ENCODE measurements around the gene SRP19.
A peak's percentile ranks its signal among the peaks of the same experiment; 100 is the strongest.
"Not testable (repeated sequence)": the region's sequence is repeated elsewhere in the genome, so short reads cannot be mapped to it uniquely, and the experiment has no call there.

Gene SRP19

DNA sequence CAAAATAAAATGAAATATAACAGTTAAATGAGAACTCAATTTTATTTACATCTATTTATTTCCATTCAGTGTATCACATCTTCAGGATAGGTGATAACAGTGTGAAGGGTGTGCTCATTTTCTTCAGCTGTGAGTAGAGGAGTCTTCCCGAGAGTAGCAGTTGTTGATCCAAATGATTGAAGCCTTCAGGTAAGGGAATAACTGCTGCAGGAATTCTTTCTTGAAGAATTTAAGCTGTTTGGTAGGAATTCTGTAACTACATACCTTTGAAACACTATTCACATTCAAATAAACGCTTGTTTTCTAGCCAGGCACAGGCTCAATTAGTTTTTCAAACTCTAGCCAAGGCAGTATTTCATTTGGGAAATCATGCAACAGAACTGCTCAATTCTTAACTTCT, 15.3 kb downstream of the SRP19 start:
- DNase-seq = no peak

DNA sequence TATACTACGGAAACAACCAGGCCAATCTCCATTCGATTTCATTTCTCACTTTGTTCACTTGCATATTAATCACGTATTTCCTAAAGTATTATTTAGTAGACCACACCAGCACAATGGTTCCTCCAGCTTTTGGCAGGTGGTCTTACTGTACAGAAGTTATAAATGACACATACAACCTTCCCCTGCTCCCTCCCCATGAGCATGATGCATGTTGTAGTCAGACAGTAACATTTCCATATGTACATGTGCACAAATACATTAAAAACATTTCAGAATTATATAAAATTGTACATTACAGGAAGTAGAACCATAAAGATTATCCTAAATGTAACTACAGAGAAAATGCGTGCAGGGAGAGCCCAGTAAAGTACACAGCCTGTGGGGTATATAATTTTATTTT, 17.0 kb downstream of the SRP19 start:
- no peak for DNase-seq

DNA sequence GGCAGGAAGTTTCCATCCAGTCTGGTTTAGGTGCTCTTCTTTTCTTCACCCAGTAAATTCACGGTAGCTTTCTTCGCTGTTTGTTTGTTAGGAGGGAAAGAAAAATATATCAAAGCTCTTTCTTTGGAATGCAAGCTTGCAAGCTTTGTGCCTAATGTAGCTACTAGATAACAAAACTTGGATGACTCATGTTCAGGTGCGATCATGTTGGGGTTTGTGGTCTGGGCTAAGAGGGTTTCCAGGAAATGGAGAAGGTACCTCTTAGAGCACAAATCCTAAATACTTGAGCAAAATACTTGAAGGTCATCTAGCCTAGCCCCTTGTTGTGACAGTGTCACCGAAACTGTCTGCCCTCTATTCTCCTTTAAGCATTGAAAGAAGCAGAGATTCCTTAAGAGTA, 17.7 kb downstream of the SRP19 start:
- DNase-seq = peak in 4 of 5 donors; percentile 24 to 82 (median 43)

DNA sequence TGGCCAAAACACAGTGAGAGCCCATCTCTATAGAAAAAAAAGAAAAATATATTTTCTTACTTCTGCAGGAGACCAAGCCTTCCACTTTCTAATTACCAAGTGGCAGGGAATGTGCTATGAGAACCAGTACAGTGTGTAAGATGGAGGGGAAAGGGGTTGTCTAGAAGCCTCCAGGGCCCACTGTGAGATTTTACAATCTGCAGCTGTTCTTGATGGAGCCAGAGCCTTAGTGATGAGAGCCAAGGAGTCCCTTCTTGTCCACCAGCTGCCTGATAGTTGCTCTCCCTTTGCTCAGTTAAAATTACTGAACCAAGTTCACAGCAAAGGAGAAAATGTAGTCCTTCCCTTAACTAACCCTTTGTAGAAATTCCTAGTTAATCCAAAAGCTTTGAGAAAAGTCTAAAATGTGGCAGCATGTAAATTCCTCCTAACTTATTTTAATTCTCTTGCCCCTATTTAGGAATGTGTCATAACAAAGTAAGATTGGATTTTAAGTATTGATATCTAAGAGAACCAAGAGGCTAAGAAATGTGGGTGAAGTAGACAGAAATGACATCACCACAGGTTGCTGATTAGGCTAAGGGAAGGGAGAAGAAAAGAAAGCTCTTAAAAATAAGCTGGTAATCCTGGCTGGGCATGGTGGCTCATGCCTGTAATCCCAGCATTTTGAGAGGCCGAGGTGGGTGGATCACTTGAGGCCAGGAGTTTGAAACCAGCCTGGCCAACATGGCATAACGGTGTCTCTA, 19.3 kb downstream of the SRP19 start:
- no peak for DNase-seq

DNA sequence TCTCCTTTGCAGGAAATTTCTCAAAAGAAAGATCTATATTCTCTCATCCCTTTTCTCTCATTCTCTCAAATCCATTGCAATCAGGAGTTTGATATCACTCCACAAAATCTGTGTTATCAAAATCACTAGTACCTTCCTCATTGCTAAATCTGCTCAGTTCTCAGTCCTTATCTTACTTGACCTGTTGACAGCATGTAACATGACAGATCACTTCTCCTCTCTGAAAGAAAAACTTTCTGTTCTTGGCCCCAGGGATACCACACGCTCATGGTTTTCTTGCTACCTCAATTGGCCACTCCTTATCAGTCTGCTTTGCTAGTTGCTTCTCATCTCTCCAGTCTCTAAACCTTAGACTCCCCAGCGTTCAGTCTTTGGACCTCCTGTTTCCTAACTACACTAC, 22.1 kb downstream of the SRP19 start:
- DNase-seq = no peak

DNA sequence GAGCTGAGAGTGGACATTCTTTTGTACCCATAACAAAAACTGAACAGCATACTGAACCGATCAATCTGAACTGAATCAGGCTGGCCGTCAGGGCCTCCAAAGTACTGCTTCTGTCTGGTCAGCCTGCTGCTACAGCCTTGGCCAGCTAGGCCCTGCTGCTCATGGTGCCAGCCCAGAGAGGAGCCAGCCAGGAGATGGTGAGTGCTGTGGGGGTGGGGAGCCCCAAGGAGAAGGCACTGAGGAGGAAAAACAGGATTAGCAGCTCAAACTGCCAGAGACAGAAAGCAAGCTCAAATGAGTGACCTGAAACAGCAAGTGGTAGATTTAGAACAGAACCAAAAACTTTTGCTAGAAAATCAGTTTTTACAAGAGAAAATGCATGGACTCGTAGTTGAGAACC, 23.9 kb downstream of the SRP19 start:
- DNase-seq = no peak

DNA sequence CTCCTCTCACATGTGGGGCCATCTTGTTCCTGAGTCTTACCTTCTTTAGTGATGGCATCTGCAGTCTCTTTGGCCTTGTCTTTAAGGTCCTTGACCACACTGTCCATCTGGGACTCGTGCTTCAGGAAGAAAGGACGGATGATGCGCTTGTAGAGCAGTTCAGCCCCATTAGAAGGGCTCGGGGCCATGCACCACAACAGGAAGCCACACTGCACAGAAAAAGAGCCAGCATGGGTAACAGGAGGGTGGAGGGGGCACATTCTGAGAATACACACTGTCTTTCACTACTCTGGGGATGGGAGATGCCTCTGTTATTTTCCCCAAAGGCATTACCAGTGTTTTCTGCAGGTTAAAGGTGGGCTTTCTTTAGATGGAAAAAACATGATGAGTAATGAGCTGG, 25.9 kb downstream of the SRP19 start:
- DNase-seq = peak in 1 of 5 donors; percentile 41

DNA sequence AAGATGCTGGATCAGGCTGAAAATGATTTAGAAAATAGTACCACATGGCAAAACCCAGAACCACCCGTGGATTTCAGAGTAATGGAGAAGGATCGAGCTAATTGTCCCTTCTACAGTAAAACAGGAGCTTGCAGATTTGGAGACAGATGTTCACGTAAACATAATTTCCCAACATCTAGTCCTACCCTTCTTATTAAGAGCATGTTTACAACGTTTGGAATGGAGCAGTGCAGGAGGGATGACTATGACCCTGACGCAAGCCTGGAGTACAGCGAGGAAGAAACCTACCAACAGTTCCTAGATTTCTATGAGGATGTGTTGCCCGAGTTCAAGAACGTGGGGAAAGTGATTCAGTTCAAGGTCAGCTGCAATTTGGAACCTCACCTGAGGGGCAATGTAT, 31.0 kb downstream of the SRP19 start:
- not testable (repeated sequence) for DNase-seq

DNA sequence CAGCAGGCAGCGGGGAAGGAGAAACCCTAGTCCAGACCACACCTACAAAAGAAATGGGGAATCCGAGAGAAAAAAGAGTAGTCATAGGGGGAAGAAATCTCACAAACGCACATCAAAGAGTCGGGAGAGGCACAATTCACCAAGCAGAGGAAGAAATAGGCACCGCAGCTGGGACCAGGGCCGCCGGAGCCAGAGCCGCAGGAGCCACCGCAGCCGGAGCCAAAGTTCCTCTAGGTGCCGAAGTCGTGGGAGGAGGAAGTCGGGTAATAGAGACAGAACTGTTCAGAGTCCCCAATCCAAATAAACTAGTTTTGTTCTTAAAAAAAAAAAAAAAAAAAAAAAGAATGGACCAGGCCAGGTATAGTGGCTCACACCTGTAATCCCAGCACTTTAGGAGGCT, 31.7 kb downstream of the SRP19 start:
- DNase-seq = no peak

DNA sequence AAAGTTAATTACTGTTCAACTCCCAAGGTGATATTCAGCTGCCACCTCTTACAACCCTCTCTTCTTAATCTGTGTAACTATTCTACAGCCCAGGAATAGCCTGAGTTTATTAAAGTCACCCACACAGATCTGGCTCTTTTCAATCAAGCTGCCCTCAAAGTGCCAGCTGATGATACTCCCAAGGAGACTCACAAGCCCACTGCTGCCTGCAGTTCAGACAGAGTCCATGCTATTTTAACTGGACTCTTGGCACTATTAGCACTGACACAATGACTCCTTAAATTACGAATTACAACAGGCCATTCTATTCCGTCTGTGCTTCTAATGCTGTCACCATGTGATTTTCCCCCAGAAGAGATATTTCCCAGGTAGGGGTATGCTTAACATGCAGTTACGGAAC, 34.6 kb downstream of the SRP19 start:
- DNase-seq = no peak

DNA sequence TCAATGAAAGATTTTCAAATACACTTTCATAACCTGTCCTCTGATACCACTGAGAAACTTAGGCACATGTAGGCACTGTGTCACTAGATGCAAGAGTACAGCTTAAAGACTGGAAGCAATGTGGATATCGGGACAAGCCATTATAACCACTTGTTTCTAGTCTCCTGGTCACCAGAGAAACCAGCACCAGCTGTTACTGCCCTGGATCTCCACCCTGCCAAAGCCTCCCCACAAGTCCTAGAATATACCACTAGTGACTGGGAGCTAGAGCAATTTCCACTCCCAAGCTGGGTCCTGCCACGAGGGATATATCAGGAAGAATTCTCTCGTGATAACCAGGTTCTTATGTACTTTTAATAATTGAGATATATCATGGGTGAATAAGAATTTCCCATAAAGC, 41.5 kb downstream of the SRP19 start:
- no peak for DNase-seq

DNA sequence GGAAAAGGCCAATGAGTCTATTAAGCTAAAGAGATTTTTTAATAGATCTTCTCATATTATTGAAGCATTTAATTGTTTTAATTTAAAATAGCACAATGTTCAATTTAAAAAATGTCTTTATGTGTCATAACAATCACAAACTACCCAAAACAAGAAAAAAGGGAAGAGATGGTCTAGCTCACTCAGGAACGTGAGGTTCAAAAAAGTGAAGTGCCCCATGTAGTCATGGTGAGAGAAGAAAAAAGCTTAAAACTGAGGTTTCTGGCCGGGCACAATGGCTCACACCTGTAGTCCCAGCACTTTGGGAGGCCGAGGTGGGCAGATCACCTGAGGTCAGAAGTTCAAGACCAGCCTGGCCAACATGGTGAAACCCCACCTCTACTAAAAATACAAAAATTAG, 43.9 kb downstream of the SRP19 start:
- not testable (repeated sequence) for DNase-seq

DNA sequence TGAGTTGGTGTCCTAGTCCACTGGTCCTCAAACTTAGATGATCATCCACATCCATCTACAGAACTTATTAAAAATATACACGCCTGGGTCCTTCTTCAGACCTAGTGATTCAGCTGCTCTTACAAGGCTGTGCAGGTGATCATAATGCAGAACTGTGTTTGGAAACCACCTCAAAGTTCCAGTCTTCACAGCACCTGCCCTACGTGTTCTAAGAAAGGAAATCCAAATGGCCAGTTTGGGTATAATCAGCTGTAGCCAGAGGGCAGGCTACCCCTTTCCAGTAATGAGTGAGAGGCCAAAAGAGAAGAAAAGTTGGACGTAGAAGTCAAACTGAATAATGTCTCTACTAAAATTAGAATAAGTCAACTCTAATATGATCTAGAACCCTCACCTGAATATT, 45.5 kb downstream of the SRP19 start:
- no peak for DNase-seq

DNA sequence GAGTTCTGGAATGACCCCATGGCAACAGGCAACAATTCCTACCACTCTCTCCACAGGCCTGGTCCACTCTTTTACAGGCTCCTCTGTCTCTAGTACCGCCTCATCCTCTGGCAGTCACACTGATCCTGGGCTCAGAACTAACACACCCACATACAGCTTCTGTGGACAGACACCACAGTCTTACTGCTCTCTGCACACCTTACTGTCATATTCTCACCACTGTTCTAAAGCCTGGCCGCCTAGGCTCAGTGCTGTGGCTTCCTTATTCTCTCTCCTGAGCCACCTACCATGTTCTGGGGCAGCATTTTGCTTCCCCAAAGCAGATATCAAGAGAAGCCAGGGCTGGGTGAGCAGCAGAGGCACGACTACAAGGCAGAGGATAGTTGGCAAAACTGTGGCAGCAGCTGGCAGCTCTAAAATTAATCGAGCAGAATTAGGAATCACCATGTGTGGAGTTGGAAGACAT, 46.1 kb downstream of the SRP19 start:
- no peak for DNase-seq

DNA sequence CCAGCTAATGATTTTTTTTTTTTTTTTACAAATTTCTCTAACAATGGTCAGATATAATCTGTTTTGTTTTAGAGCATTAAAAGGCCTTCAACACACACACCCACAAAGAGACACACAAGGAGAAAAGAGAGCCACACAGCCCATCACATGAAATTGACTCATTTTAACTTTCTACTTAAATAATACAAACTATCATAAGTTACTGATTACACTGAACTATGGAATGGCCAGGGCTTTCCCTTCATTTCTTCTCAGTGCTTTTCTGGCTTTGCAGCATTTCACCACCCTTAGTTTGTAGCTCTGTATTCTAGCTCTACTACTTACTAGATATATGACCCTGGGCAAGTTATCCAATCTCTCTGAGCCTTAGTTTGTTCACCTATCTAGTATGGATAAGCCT, 47.8 kb downstream of the SRP19 start:
- no peak for DNase-seq

DNA sequence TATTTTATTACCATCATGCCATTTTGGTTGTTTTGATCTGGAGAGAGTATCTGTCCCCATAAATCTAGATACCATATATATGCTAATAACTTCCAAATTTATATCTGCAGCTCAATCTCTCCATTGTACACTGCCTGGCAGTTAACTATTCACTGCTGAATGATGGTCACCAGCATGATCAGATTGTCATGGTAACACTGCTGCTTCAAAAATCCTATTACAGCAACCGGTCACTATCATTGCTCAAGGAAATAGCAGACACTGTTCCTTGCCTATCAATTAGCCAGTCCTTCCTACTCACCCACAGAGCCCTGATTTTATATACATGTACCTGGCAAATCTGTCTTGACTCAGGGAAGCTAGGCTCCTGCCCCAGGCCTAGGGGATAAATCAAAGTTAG, 49.4 kb downstream of the SRP19 start:
- no peak for DNase-seq

DNA sequence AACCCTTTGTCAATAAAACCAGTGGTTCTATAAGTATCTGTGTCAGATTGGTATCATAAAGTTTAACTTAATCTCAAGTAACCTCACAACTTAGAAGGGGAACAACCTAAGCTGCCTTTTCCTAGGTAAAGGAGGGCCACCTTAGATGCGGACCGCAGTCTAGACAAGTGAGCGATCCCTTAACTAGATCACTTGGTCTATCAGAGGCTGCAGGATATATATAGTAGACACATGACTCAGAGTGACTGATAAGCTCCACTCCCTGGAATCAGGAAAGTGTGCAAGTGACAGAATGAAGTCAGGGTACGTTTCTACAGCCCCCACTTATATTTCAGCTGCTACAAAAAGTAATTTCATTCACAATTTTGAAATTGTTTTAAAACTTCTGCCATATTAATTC, 53.5 kb downstream of the SRP19 start:
- DNase-seq = no peak

DNA sequence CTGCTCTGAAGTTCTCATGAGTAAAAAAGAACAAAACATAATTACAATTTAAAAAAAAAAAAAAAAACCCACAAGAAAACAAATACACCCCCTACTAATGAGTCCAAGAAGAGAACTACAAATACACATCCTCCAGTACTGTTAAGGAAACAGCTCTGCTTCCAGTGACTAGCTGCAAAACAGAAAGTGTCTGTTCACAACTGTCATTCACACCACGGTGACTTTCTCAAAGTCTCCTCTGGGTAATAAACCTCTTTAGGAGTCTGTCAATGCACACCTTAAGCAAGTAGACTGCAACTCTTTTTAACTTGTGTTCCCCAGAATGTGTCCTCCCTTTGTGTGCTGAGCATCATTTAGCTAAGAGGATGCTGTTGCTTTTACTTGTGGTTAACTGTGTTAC, 54.7 kb downstream of the SRP19 start:
- DNase-seq = peak in 1 of 5 donors; percentile 62

DNA sequence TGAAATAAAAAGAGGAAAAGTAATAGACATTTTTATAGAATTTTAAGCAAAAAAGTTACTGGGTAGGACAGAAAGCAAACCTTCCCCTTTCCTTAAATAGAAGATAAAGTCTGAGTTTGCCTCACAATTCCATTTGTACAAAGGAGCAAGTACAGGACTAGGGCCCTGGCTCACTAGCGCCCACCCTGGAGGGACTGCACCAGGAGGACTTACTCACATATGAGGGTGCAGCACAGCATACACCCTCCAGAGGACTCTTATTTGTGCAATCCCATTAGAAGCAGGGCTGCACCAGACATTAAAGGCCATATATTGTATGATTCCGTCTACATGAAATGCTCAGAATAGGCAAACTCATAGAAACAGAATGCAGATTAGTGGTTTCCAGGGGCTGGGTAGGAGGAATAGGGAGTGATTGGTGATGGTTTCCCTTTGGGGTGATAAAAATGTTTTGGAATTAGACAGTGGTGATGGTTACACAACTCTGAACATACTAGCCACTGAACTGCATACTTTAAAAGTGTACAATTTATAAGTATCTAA, 56.4 kb downstream of the SRP19 start:
- DNase-seq = peak in 1 of 5 donors; percentile 35

DNA sequence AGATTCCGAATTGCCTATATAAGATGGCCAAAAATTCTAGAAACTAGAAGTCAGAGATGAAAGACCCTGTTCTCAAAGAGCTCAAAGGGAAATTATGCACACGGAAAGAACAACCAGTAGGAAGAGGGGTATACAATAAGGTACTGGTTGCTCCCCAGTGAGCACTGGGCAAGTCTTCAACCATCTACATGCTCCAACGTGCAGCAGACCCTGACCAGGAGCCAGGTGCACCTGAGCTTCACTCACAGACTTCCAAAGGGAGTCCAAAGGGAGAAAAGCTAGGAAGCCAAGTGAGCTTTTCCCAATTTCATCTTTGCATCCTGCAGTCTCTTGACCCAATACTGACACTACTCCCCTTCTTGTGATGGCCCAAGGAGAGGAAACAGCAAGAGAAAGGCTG, 57.0 kb downstream of the SRP19 start:
- no peak for DNase-seq

DNA sequence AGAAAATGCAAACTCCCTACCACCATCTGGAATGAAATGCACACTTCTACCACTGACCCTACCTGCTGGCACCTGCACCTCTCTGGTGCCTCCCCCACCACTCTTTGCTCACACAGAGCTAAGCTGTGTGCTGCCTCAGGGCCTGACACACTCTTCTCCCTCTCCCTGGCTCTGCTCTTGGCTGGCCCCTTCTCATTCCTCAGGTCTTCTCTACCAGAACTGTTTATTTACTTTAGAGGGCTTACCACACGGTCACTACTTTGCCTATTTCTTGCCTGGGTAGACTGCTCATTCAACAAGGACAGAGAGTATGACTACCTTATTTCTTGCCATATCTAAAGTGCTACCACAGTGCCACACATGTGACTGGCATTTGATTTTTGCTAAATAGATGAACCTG, 57.6 kb downstream of the SRP19 start:
- DNase-seq = no peak
